GM21529 (cell line): ENCODE measurements around the gene JAG2.
"Not testable (repeated sequence)": the region's sequence is repeated elsewhere in the genome, so short reads cannot be mapped to it uniquely, and the experiment has no call there.

Experiments used
- ATAC-seq: cut with Tn5 transposase; IDR thresholded peaks from one replicate; pipeline ENCODE4 v1.9.1; 2021; ENCODE audit not compliant: unreplicated experiment

The JAG2 gene

DNA sequence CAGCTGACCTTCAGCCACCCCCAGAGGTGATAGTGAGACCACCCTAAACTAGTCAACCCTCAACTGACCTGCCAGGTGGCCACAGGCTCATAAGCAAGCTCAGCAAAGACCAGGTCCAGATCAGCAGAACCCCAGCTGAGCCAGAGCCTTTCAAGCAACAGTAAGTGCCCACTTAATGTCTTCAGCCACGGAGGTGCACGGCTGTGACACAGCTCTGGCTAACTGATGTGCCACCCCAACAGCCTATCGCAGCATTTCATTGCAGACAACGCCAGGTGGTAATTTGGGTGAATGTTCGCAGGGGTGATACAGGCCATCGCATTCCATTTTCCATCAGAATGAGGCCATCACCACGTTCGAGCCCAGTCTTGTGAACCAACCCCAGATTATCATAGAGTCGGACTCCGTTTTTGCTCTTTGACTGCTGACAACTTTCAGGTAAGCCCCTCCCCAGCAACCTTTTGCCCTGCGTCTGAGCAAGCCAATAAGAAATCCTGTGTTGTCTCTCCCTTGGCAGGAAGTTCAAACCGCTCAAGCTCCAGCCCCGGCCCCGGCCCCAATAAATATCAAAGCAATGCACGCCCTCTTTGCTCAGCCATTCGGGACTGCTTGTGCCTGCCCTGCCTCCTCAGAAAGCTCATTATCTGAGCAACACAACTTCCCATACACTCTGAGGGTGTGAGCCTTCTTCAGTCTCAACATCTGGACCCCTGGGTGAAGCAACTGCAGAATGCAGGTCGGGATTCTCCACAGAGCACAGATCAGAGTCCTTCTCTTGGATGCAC lies 44.4 kb downstream of the JAG2 start:
- ATAC-seq: no peak

DNA sequence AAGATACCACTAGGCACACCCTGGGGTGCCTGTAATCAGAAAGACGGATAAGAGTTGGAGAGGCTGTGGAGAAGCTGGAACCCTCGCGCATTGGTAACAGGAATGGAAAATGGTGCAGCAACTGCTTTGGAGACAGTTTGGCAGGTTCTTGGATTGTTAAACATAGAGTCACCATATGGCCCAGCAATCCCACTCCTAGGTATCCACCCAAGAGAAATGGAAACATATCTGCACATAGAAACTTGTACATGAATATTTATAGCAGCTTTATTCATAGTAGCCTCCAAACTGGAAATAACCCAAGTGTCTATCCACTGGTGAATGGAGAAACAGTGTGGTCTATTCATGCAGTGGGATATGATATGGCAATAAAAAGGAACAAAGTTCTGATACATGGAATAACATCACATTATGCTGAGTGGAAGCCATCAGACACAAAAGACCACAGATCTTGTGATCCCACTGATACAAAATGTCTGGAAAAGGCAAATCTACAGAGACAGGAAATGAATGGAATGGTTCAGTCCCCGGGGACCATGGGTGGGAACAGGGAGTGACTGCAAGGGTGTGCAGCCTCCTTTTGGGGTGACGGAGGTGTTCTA lies 45.4 kb downstream of the JAG2 start:
- no peak for ATAC-seq

DNA sequence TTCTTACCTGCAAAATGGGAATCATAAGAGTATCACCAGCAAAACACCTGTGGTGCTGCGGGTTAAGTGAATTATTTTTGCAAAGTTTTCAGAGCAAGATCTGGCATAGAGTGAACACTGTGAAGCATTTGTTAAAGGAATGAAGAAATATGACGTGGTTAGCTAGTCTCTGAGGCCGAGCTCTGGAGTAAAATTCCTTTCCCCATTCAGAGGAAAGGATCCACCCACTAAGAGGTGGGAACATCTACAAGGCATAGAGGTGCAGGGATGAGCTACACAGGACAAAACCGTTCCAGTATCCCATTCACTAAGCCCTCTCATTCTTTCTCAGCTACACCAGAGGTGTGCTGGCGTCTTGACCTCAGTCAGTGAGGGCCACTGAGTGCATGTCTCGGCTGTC lies 48.5 kb downstream of the JAG2 start:
- no peak for ATAC-seq

- ATAC-seq: no peak
Measured at GRCh38 chr14:105119408-105120025, 49.1 kb downstream of the JAG2 start.

DNA sequence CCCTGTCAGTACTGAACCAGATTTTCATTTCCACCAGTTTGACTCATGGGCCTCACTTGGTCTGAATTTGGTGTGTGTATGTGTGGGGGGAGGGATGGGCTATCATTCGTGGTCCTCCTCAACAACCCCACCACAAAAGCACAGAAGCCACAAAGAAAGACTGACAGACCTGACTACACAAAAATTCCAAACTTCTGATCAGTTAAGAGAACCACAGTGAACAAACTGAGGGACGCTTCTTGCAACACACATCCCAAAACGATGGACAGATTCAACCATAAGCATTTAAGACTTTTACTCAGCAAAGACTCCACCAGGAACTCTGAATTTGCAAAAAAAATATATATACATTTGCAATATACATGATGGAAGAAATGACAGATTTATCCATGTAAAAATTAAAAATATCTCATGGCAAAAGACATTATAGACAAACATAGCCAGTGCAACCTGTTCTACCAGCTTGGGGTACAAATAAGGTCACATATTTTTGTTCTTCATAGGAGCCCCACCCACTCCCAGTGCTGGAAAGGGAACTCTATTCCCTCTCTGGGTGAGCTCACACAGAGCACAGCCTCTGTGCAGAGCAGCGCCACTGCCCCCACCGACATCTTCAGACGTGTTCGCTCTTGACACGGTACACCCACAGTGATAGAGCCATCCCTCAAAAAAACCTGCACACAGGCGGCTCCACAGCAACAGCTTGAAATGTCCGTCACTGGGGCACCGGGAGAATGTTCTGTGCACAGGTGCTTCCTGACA lies 49.7 kb downstream of the JAG2 start:
- ATAC-seq: no peak

DNA sequence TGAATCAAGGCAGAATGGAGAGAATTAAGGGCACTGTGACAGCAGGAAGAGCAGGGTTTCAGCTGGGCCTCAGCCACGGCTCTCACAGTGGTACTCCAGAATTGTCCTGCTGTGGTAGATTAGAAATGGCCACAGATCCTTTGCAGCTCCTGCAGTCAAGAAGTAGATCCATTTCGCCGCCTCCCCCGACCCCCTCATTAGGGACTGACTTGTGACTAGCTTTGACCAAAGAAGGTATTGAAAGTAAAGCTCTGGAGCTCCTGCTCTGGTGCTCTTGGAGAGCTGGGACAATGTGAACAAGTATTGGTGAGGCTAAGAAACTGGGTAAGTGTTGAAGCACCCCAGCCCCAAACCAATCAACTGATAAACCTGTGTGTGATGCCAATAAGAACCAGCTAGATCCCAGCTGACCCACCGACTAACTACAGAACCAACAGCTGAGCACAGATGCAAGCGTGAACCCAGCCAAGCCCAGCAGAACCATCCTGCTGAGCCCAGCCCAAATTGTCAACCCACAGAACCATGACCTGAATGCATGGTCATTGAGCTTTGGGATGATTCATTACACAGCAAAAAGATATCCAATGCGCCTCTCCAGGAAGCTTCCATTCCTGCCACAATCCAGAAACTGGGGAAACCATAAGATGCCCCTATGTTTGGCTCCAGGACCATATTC lies 50.7 kb downstream of the JAG2 start:
- ATAC-seq: no peak

- no peak for ATAC-seq
Measured at GRCh38 chr14:105117257-105117646, 51.3 kb downstream of the JAG2 start.

DNA sequence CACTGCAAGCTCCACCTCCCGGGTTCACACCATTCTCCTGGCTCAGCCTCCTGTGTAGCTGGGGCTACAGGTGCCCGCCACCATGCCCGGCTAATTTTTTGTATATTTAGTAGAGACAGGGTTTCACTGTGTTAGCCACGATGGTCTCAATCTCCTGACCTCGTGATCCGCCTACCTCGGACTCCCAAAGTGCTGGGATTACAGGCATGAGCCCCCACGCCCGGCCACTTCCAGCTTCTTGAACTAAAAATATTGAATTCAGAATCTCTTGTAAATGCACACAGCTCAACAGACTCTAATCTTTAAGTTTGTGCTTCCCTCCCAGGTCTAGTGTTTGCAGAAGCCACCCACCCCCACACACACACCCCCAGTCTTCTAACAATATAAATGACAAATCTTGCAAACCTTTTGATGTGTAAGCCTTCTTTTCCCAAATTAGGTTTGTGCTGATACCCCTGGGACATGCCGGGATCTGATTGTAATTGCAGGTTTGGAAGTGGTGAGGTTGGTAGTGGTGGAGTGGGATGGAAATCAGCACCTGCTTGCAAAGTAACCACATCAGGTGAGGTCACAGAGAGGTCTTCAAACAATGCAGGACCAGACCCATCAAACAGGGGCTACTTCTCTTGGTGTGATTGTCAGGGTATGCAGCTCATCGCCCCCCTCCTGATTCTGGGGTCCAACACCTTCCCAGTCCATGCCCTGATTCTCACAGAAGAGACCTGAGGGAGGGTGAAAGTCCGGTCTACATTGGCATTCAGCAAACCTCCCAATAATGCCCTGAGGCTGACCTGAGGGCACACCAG lies 51.9 kb downstream of the JAG2 start:
- no peak for ATAC-seq

- ATAC-seq: not testable (repeated sequence)
Measured at GRCh38 chr14:105109243-105109642, 59.3 kb downstream of the JAG2 start.

GRCh38 chr14:105108516-105108864 lies 60.1 kb downstream of the JAG2 start:
- ATAC-seq: no peak

DNA sequence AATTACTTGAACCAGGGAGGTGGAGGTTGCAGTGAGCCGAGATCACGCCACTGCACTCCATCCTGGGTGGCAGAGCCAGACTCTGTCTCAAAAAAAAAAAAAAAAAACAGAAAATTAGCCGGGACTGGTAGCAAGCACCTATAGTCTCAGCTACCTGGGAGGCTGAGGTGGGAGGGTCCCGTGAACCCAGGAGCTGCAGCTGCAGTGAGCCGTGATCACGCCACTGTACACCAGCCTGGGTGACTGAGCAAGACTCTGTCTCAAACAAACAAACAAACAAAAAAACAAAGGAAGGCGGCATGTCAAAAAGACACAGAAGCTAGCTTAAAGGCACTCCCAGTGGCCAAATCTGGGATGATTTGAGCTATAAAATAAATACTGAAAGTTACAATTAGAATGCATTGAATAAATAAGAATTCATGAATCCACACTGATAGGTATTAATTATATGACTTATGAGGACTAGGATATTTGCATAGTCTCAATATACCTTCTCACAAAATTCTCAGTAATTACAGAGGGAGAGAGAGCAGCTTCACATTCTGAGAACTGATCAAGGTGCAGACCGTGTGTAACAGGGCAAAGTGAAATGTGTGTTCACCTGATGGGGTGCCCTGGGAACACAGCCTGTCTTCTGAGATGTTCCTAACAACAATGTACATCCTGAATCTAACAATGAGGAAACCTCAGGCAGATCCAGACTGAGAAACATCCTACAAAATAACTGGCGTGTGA lies 60.6 kb downstream of the JAG2 start:
- no peak for ATAC-seq

GRCh38 chr14:105107351-105107750 lies 61.2 kb downstream of the JAG2 start:
- no peak for ATAC-seq

DNA sequence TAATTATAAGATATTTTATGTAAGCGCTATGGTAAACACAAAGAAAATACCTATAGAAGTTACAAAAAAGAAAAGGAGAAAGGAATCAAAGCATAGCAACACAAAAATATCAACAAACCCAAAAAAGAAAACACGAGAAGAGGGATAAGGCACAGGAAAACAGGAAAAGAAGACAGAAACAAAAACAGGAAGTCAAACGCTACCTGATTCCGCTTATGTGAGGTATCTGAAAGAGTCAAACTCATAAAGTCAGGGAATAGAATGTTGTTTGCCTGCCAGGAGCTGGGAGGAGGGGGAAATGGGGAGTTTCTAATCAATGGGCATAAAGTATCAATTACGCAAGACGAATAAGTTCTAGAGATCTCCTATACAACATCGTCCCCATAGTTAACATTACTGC lies 63.4 kb downstream of the JAG2 start:
- ATAC-seq: no peak

- no peak for ATAC-seq
Measured at GRCh38 chr14:105102893-105103292, 65.7 kb downstream of the JAG2 start.

GRCh38 chr14:105102361-105102870 lies 66.2 kb downstream of the JAG2 start:
- no peak for ATAC-seq

- ATAC-seq: no peak
Measured at GRCh38 chr14:105100910-105101309, 67.7 kb downstream of the JAG2 start.

- ATAC-seq: no peak
Measured at GRCh38 chr14:105099778-105100177, 68.8 kb downstream of the JAG2 start.

- ATAC-seq: no peak
Measured at GRCh38 chr14:105098316-105098715, 70.3 kb downstream of the JAG2 start.

- no peak for ATAC-seq
Measured at GRCh38 chr14:105097794-105098127, 70.8 kb downstream of the JAG2 start.
